ENCODE results near the gene SLC11A1.

Gene SLC11A1

DNA sequence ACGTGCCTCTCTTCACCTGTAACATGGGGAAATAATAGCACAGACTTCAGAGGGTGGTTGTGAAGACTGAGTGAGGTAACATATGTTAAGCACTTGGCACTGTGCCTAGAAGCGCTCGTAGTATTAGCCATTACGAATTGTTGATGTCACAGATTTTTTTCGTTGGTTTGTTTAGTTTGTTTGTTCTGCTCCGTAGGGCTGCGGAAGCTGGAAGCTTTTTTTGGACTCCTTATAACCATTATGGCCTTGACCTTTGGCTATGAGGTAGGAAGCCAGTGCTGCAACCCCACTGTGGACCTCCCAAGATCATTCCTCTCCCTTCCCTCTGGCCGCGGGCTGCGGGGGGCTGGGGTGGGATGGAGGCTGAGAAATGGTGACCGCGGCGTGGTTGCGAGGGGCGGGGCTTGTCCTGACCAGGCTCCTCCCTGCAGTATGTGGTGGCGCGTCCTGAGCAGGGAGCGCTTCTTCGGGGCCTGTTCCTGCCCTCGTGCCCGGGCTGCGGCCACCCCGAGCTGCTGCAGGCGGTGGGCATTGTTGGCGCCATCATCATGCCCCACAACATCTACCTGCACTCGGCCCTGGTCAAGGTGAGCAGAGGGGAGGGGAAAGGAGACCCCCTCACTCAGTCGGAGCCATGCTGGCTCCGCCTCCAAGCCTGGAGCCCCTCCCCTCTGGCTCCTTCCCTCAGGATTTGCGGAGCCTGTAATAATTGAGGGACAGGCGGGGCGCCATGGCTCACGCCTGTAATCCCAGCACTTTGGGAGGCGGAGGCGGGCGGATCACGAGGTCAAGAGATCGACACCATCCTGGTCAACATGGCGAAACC is 5.5 kb downstream of the SLC11A1 start:
- POLR2A ChIA-PET, result no interaction called here
- peak overlapping the region; percentile 39 for H3K4me3 ChIP-seq (ENCODE audit: low read depth, low read length)
- no peak for DNase-seq (ENCODE audit: low read depth, low spot score)
- TF ChIP-seq, protein P1, sequence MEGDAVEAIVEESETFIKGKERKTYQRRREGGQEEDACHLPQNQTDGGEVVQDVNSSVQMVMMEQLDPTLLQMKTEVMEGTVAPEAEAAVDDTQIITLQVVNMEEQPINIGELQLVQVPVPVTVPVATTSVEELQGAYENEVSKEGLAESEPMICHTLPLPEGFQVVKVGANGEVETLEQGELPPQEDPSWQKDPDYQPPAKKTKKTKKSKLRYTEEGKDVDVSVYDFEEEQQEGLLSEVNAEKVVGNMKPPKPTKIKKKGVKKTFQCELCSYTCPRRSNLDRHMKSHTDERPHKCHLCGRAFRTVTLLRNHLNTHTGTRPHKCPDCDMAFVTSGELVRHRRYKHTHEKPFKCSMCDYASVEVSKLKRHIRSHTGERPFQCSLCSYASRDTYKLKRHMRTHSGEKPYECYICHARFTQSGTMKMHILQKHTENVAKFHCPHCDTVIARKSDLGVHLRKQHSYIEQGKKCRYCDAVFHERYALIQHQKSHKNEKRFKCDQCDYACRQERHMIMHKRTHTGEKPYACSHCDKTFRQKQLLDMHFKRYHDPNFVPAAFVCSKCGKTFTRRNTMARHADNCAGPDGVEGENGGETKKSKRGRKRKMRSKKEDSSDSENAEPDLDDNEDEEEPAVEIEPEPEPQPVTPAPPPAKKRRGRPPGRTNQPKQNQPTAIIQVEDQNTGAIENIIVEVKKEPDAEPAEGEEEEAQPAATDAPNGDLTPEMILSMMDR (IDR thresholded peaks at IDR 0.05; ENCODE audit: insufficient read depth, low read length, missing control alignments), result no peak
- CTCF ChIA-PET, result interaction anchor here (0.7 to 1.9 kb wide), 4 partner anchors 10 to 380 kb away, joined by 3 to 4 read pairs (median 4); partner anchors contain the start of genes CATIP and TMBIM1

DNA sequence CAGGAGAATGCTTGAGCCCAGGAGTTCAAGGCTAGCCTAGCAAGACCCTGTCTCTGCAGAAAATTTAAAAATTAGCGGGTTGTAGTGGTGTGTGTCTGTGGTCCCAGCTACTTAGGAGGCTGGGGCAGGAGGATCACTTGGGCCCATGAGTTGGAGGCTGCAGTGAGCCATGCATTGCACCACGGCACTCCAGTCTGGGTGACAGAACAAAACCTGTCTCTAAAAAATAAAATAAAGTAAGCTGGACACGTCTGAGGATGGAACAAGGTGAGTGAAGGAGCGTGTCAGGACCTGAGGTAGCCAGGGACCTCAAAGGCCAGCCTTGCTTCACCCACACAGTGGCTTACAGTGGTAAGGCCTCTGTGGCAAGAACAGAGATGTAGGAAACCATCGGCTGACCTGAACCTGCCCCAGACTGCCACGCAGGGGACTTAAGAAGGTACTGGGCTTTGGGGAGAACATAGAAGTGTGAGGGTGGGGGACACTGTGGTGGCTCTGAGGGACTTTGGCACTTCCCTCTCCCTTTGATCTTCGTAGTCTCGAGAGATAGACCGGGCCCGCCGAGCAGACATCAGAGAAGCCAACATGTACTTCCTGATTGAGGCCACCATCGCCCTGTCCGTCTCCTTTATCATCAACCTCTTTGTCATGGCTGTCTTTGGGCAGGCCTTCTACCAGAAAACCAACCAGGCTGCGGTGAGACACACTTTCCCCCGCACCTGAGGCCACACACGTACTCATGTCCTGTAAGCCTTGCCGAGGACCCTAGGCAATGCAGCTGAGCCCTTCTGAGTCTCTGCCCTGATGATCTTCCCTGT is 7.5 kb downstream of the SLC11A1 start:
- no peak overlapping the region for H3K4me3 ChIP-seq (ENCODE audit: low read depth, low read length)
- POLR2A ChIA-PET, result no interaction called here
- TF ChIP-seq, protein P1 (IDR thresholded peaks at IDR 0.05; ENCODE audit: insufficient read depth, low read length, missing control alignments), result no peak
- CTCF ChIA-PET, result interaction anchor here (0.6 to 0.9 kb wide), 2 partner anchors 87 to 97 kb away, joined by 3 to 4 read pairs; no protein-coding TSS in a partner anchor
- no peak for DNase-seq (ENCODE audit: low read depth, low spot score)

DNA sequence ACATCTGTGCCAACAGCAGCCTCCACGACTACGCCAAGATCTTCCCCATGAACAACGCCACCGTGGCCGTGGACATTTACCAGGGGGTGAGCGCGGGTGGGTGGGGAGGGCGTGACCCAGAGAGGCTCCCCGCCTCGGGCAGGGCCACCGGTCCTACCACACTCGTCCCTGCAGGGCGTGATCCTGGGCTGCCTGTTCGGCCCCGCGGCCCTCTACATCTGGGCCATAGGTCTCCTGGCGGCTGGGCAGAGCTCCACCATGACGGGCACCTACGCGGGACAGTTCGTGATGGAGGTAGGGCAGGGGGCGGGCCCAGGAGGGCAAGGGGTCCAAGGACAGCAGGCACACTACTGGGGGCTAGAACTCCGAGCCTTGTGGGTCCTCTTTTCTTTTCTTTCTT is 9.1 kb downstream of the SLC11A1 start:
- CTCF ChIA-PET, result no interaction called here
- TF ChIP-seq, protein P1 (IDR thresholded peaks at IDR 0.05; ENCODE audit: insufficient read depth, low read length, missing control alignments), result no peak
- H3K4me3 ChIP-seq (ENCODE audit: low read depth, low read length), result no peak overlapping the region
- POLR2A ChIA-PET, result no interaction called here
- DNase-seq (ENCODE audit: low read depth, low spot score), result no peak

DNA sequence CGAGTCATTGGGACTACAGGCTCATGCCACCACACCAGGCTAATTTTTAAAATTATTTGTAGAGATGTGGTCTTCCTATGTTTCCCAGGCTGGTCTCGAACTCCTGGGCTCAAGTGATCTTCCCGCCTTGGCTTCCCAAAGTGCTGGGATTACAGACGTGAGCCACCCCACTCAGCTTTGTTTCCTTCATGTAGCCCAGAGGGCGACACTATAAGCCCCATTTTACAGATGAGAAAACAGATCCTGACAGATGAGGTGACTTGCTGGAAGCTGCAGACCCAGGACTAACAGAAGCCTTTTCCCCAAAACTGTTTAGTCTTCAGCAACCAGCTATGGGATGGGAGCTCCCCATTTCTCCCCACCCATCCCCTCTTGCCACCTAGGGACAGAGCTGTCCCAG is 10.4 kb downstream of the SLC11A1 start:
- TF ChIP-seq, protein P1 (IDR thresholded peaks at IDR 0.05; ENCODE audit: insufficient read depth, low read length, missing control alignments), result no peak
- no peak overlapping the region for H3K4me3 ChIP-seq (ENCODE audit: low read depth, low read length)
- no peak for DNase-seq (ENCODE audit: low read depth, low spot score)
- ChIA-PET POLR2A (no interaction called here), CTCF (interaction anchor here (1.3 to 6.5 kb wide), 5 partner anchors 8 to 119 kb away, joined by 3 to 83 read pairs (median 20); partner anchors contain the start of genes AAMP, PNKD and TMBIM1)

DNA sequence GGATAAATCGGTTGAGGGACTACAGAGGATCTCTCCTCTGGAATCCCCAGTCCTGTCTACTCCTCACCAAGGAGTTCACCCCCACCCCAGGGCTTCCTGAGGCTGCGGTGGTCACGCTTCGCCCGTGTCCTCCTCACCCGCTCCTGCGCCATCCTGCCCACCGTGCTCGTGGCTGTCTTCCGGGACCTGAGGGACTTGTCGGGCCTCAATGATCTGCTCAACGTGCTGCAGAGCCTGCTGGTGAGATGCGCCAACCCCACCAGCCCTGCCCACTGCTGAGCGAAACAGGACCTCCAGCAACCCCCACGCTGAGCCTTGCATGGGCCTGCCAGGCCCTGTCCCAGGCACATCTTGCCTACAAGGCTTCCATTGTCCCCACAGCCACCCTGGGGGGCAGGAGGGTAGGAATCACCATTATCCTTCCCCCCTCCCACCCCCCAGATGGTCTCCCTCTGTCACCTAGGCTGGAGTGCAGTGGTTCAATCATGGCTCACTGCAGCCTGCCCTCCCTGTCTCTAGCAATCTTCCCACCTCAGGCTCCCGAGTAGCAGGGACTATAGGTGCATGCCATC is 10.9 kb downstream of the SLC11A1 start:
- TF ChIP-seq, protein P1 (IDR thresholded peaks at IDR 0.05; ENCODE audit: insufficient read depth, low read length, missing control alignments), result no peak
- ChIA-PET CTCF (interaction anchor here (1.1 to 6.5 kb wide), 10 partner anchors 8 to 120 kb away, joined by 3 to 83 read pairs (median 8); partner anchors contain the start of genes AAMP, PNKD and TMBIM1), POLR2A (interaction anchor here (1.2 kb wide), 1 partner anchor 123 kb away, joined by 4 read pairs; the partner anchor contains the start of genes AAMP and PNKD)
- no peak overlapping the region for H3K4me3 ChIP-seq (ENCODE audit: low read depth, low read length)
- DNase-seq (ENCODE audit: low read depth, low spot score), result no peak

Measured in AG04449 (cell line).